IMR-90 (cell line): ENCODE data around the gene KRTCAP2. TPM values are rescaled to one million over a fixed set of nuclear protein-coding genes. Genes with fewer than 3 reads are reported as not detected.

ENCODE experiments used
- ATAC-seq: fragments of 200-7000 bp; cut with Tn5 transposase; 2 replicates; pipeline ENCODE4 v1.9.1; 2020; ENCODE audit warnings: low read depth, mild to moderate bottlenecking, moderate library complexity
- BruUV-seq: library from RNA; stranded (reverse); fragments of 400-500 nt; replicated peaks from 2 replicates; lab custom pipeline; 2021; lab: Mats Ljungman, UMichigan
- CTCF ChIA-PET: fragments of 300-600 bp; formaldehyde crosslinking; extraction: SDS; loops from one replicate; lab custom pipeline; 2021; ENCODE audit warnings: antibody characterized with exemption; lab: Yijun Ruan, JAX
- POLR2A ChIA-PET: fragments of 300-600 bp; sonication (Branson Sonifier 250); formaldehyde crosslinking; loops from one replicate; lab custom pipeline; 2022; ENCODE audit warnings: antibody characterized with exemption; ENCODE audit not compliant: unreplicated experiment; lab: Charles Lee
- DNase-seq: peaks from one replicate; pipeline ENCODE4 v3.0.0; 2013
- H2AFZ ChIP-seq: replicated peaks from 2 replicates; pipeline ENCODE3; 2013; ENCODE audit warnings: low read length, mild to moderate bottlenecking; ENCODE audit not compliant: poor library complexity
- H2AK5ac ChIP-seq: 2 replicates; pipeline ENCODE4 v1.6.1; 2013; ENCODE audit warnings: low read depth, low read length, inconsistent platforms
- H2AK9ac ChIP-seq: replicated peaks from 2 replicates; pipeline ENCODE3; 2013; ENCODE audit warnings: mild to moderate bottlenecking, low read depth, low read length, moderate library complexity; ENCODE audit not compliant: poor library complexity
- H2BK120ac ChIP-seq: 2 replicates; pipeline ENCODE4 v1.6.1; 2013; ENCODE audit warnings: low read depth, low read length, inconsistent platforms
- H2BK15ac ChIP-seq: 3 replicates; pipeline ENCODE4 v1.6.1; 2013; ENCODE audit warnings: low read depth, low read length, inconsistent platforms
- H2BK20ac ChIP-seq: 2 replicates; pipeline ENCODE4 v1.6.1; 2013; ENCODE audit warnings: low read depth, mild to moderate bottlenecking, inconsistent platforms, low read length, moderate library complexity
- H2BK5ac ChIP-seq: 2 replicates; pipeline ENCODE4 v1.6.1; 2013; ENCODE audit warnings: mild to moderate bottlenecking, low read depth, low read length, inconsistent platforms; ENCODE audit not compliant: poor library complexity, severe bottlenecking
- H3K14ac ChIP-seq: replicated peaks from 2 replicates; pipeline ENCODE4 v1.6.1; 2013; ENCODE audit warnings: low read depth, low read length, inconsistent platforms
- H3K18ac ChIP-seq: 2 replicates; pipeline ENCODE4 v1.6.1; 2013; ENCODE audit warnings: low read depth, low read length, control low read depth
- H3K23ac ChIP-seq: 2 replicates; pipeline ENCODE4 v1.6.1; 2013; ENCODE audit warnings: low read depth, low read length, inconsistent platforms
- H3K27ac ChIP-seq: 2 replicates; pipeline ENCODE4 v1.5.1; 2013; ENCODE audit warnings: mild to moderate bottlenecking, control low read depth, low read length; ENCODE audit not compliant: insufficient read depth
- H3K27me3 ChIP-seq: 2 replicates; pipeline ENCODE4 v1.6.1; 2013; ENCODE audit warnings: low read length; ENCODE audit not compliant: control insufficient read depth, insufficient read depth
- H3K36me3 ChIP-seq: 2 replicates; pipeline ENCODE4 v1.6.1; 2013; ENCODE audit warnings: low read length, mixed read lengths; ENCODE audit not compliant: control insufficient read depth, insufficient read depth
- H3K4ac ChIP-seq: 2 replicates; pipeline ENCODE4 v1.6.1; 2013; ENCODE audit warnings: low read depth, low read length, inconsistent platforms
- H3K4me1 ChIP-seq: 2 replicates; pipeline ENCODE4 v1.6.1; 2013; ENCODE audit warnings: low read length, mixed read lengths; ENCODE audit not compliant: control insufficient read depth, insufficient read depth
- H3K4me2 ChIP-seq: 2 replicates; pipeline ENCODE4 v1.6.1; 2013; ENCODE audit warnings: low read depth, mild to moderate bottlenecking, control low read depth, low read length, moderate library complexity
- H3K4me3 ChIP-seq: 2 replicates; pipeline ENCODE4 v1.5.1; 2013; ENCODE audit warnings: low read depth, mild to moderate bottlenecking, control low read depth, low read length, moderate library complexity; ENCODE audit not compliant: insufficient read depth
- H3K56ac ChIP-seq: 2 replicates; pipeline ENCODE4 v1.6.1; 2013; ENCODE audit warnings: low read length, inconsistent platforms; ENCODE audit not compliant: insufficient read depth; ENCODE audit errors: extremely low read depth
- H3K79me1 ChIP-seq, 2 experiments: 2 replicates each; pipeline ENCODE4 v1.6.1; 2013; ENCODE audit warnings: low read length in 2 of 2, inconsistent platforms in 1 of 2, low read depth in 1 of 2
- H3K9ac ChIP-seq: 2 replicates; pipeline ENCODE4 v1.6.1; 2013; ENCODE audit warnings: low read depth, low read length, control low read depth
- H3K9me1 ChIP-seq: 2 replicates; pipeline ENCODE4 v1.6.1; 2013; ENCODE audit warnings: low read length, inconsistent platforms; ENCODE audit not compliant: insufficient read depth
- H3K9me3 ChIP-seq: 2 replicates; pipeline ENCODE4 v1.6.1; 2013; ENCODE audit warnings: low read length; ENCODE audit not compliant: control insufficient read depth, insufficient read depth
- H4K20me1 ChIP-seq: 2 replicates; pipeline ENCODE4 v1.6.1; 2013; ENCODE audit warnings: low read length, inconsistent platforms; ENCODE audit not compliant: insufficient read depth
- H4K5ac ChIP-seq: 2 replicates; pipeline ENCODE4 v1.6.1; 2013; ENCODE audit warnings: mild to moderate bottlenecking, low read depth, low read length, control low read depth
- H4K8ac ChIP-seq, 2 experiments: 2 replicates each; pipeline ENCODE4 v1.6.1; 2013; ENCODE audit warnings: low read depth in 2 of 2, low read length in 2 of 2, control low read depth in 1 of 2, inconsistent platforms in 1 of 2
- H4K91ac ChIP-seq: 2 replicates; pipeline ENCODE4 v1.6.1; 2013; ENCODE audit warnings: low read depth, low read length, inconsistent platforms; ENCODE audit not compliant: insufficient read depth
- BHLHE40 ChIP-seq: fragments of 150-350 bp; IDR thresholded peaks from 2 replicates; pipeline ENCODE4 v1.6.1; 2016; ENCODE audit warnings: mild to moderate bottlenecking, low read depth, low read length
- CEBPB ChIP-seq: IDR thresholded peaks from 2 replicates; pipeline ENCODE4 v1.6.1; 2012; ENCODE audit warnings: low read depth, low read length, improper control_type of control experiment
- CHD1 ChIP-seq: IDR thresholded peaks from 2 replicates; pipeline ENCODE4 v1.6.1; 2012; ENCODE audit warnings: low read depth, low read length, improper control_type of control experiment
- CTCF ChIP-seq: conservative IDR thresholded peaks from 2 replicates; pipeline ENCODE4 v1.5.1; 2012; ENCODE audit warnings: mild to moderate bottlenecking, low read depth, low read length, improper control_type of control experiment
- ELK1 ChIP-seq: fragments of 150-350 bp; IDR thresholded peaks from 2 replicates; pipeline ENCODE4 v1.6.1; 2016; ENCODE audit warnings: low read depth, mild to moderate bottlenecking, low read length, moderate library complexity, borderline replicate concordance
- FOS ChIP-seq: fragments of 150-350 bp; IDR thresholded peaks from 2 replicates; pipeline ENCODE4 v1.6.1; 2016; ENCODE audit warnings: low read depth, low read length
- MAFK ChIP-seq: IDR thresholded peaks from 2 replicates; pipeline ENCODE4 v1.6.1; 2012; ENCODE audit warnings: low read depth, low read length, improper control_type of control experiment
- MAZ ChIP-seq: IDR thresholded peaks from 2 replicates; pipeline ENCODE4 v1.6.1; 2012; ENCODE audit warnings: low read depth, mild to moderate bottlenecking, low read length, improper control_type of control experiment, moderate library complexity, borderline replicate concordance
- MXI1 ChIP-seq: IDR thresholded peaks from 2 replicates; pipeline ENCODE4 v1.6.1; 2012; ENCODE audit warnings: low read depth, mild to moderate bottlenecking, low read length, moderate library complexity, borderline replicate concordance
- NFE2L2 ChIP-seq: fragments of 150-350 bp; IDR thresholded peaks from 2 replicates; pipeline ENCODE4 v1.6.1; 2016; ENCODE audit warnings: low read depth, mild to moderate bottlenecking, low read length
- POLR2A ChIP-seq: IDR thresholded peaks from 2 replicates; pipeline ENCODE4 v1.6.1; 2012; ENCODE audit warnings: mild to moderate bottlenecking, low read depth, low read length
- RAD21 ChIP-seq: IDR thresholded peaks from 2 replicates; pipeline ENCODE4 v1.6.1; 2012; ENCODE audit warnings: low read length, improper control_type of control experiment
- RCOR1 ChIP-seq: IDR thresholded peaks from 2 replicates; pipeline ENCODE4 v1.6.1; 2012; ENCODE audit warnings: mild to moderate bottlenecking, low read length, improper control_type of control experiment; ENCODE audit not compliant: insufficient replicate concordance
- RFX5 ChIP-seq: IDR thresholded peaks from 2 replicates; pipeline ENCODE4 v1.8.0; 2012; ENCODE audit warnings: low read depth, mild to moderate bottlenecking, low read length, moderate library complexity
- SMC3 ChIP-seq: fragments of 150-350 bp; IDR thresholded peaks from 2 replicates; pipeline ENCODE4 v1.6.1; 2016; ENCODE audit warnings: low read depth, mild to moderate bottlenecking, antibody characterized with exemption, low read length, moderate library complexity
- USF2 ChIP-seq: fragments of 150-350 bp; IDR thresholded peaks from 2 replicates; pipeline ENCODE4 v1.6.1; 2017; ENCODE audit warnings: mild to moderate bottlenecking, antibody characterized with exemption, low read length, low read depth
- whole genome bisulfite sequencing, 2 experiments: methylation state at CpG; one replicate each; pipeline versions ENCODE4 v1.1.5 to v1.1.7; 2013; ENCODE audit warnings: missing lambda C conversion rate in 2 of 2; ENCODE audit not compliant: insufficient read length in 1 of 2; ENCODE audit errors: extremely low coverage in 2 of 2; 5-methylcytosine and 5-hydroxymethylcytosine counted together
- dilution Hi-C: fragments of 300-500 bp; cut with HindIII; formaldehyde crosslinking; loops from one replicate; pipeline ENCODE4 v1.14.3; 2018; ENCODE audit warnings: low sequenced_read_pairs; ENCODE audit not compliant: unreplicated experiment
- in situ Hi-C: fragments of 300-500 bp; cut with MboI; formaldehyde crosslinking; loops from 3 replicates; pipeline ENCODE4 v1.14.3; 2019; ENCODE audit warnings: low sequenced_read_pairs, inconsistent platforms, mixed read lengths
- intact Hi-C: fragments of 100-400 bp; cut with micrococcal nuclease; formaldehyde crosslinking; loops from 2 replicates; pipeline ENCODE4 v1.10.0; 2022
- polyA plus RNA-seq, 3 experiments: library from polyadenylated mRNA; depleted of rRNA; stranded (reverse); fragments of >200 nt; gene quantifications; 2 replicates each; pipeline ENCODE4 v1.2.3, GENCODE V29; 2012; ENCODE audit warnings: low replicate concordance in 1 of 3
- total RNA-seq: library from RNA; depleted of rRNA; stranded (reverse); fragments of >200 nt; gene quantifications from 2 replicates; pipeline ENCODE4 v1.2.3, GENCODE V29; 2012

The KRTCAP2 gene
- total and polyA plus RNA-seq, 2 of the 4 experiments (the other 2 are of a cell fraction): 76.7 to 232 TPM

- no peak overlapping the region for H3K4me3 ChIP-seq
- no peaks in the 10 kb centered on the region for H4K20me1 ChIP-seq
- peaks cover 15% of the 10 kb centered on the region for H3K9me1 ChIP-seq
- H2BK20ac ChIP-seq: no peak overlapping the region
- WGBS, 2 experiments: 97% methylated on average over 6 of the region's 15 CpGs; no CpG with 5 or more reads in 1 of the 2 experiments
- H2BK120ac ChIP-seq: no peak overlapping the region
- intact Hi-C loops: no loop called here
- ChIA-PET CTCF (no interaction called here), POLR2A (no interaction called here)
- no peak overlapping the region for H2AK5ac ChIP-seq
- in situ Hi-C loops: no loop called here
- no peak overlapping the region for H3K4me2 ChIP-seq
- peak overlapping the region; percentile 7 for H2AK9ac ChIP-seq
- H3K14ac ChIP-seq: no peak overlapping the region
- H3K27me3 ChIP-seq: no peaks in the 10 kb centered on the region
- H3K4me1 ChIP-seq: peaks cover 15% of the 10 kb centered on the region
- no peak overlapping the region for H3K23ac ChIP-seq
- no peak overlapping the region for H3K9ac ChIP-seq
- dilution Hi-C loops: no loop called here
- no peak overlapping the region for H2BK5ac ChIP-seq
- H4K91ac ChIP-seq: no peak overlapping the region
- ATAC-seq (no peak), DNase-seq (no peak)
- H3K36me3 ChIP-seq: peaks cover 28% of the 10 kb centered on the region
- TF ChIP-seq RAD21 (no peak), FOS (no peak), ELK1 (no peak), RCOR1 (no peak), BHLHE40 (no peak), RFX5 (no peak), USF2 (no peak), POLR2A (no peak), MXI1 (no peak), NFE2L2 (no peak), SMC3 (no peak), CEBPB (no peak), MAZ (no peak), MAFK (no peak), CHD1 (no peak), CTCF (no peak)
- H2AFZ ChIP-seq: no peak overlapping the region
- H4K5ac ChIP-seq: no peak overlapping the region
- TSS peak; percentile 45 for BruUV-seq
- H3K79me1 ChIP-seq: peaks cover 13 to 30% of the 10 kb centered on the region in 2 experiments; a peak in 3 of 4 replicates
- no peak overlapping the region for H3K18ac ChIP-seq
- H3K4ac ChIP-seq: no peak overlapping the region
- no peak overlapping the region for H4K8ac ChIP-seq
- H3K56ac ChIP-seq: no peak overlapping the region
- no peak overlapping the region for H3K27ac ChIP-seq
- H3K9me3 ChIP-seq: no peaks in the 10 kb centered on the region
- H2BK15ac ChIP-seq: no peak overlapping the region
These were observed 24.9 kb upstream of the KRTCAP2 start for GRCh38 chr1:155197901-155198546.
